HepG2 (cell line): ENCODE data around the gene CD96. TPM values are rescaled to one million over a fixed set of nuclear protein-coding genes. Genes with fewer than 3 reads are reported as not detected.

Experiments used
- ATAC-seq: fragments of 200-7000 bp; cut with Tn5 transposase; 3 replicates; pipeline ENCODE4 v1.9.1; 2020; ENCODE audit warnings: mild to moderate bottlenecking, moderate library complexity
- BruUV-seq: library from RNA; stranded (reverse); fragments of 400-500 nt; replicated peaks from 2 replicates; lab custom pipeline; 2021; lab: Mats Ljungman, UMichigan
- CTCF ChIA-PET: fragments of 300-600 bp; formaldehyde crosslinking; extraction: SDS; loops from one replicate; lab custom pipeline; 2021; ENCODE audit warnings: low total read pairs, inconsistent platforms, low intra/inter-chr PET ratio; lab: Yijun Ruan, JAX
- POLR2A ChIA-PET: fragments of 350-600 bp; sonication (Branson Sonifier 250); formaldehyde crosslinking; loops from one replicate; lab custom pipeline; 2020; ENCODE audit warnings: antibody characterized with exemption, inconsistent platforms; lab: Yijun Ruan, JAX
- DNase-seq: peaks from one replicate; pipeline ENCODE4 v3.0.0-alpha.2; 2015; ENCODE audit warnings: low spot score
- FAIRE-seq: peaks from 3 replicates; lab custom pipeline; 2011; peaks lifted over from hg19 to GRCh38; lab: Jason Lieb, UNC
- H2AFZ ChIP-seq: one replicate; pipeline ENCODE4 v1.6.1; 2011; ENCODE audit warnings: low read length, inconsistent platforms
- H3K27ac ChIP-seq: fragments of 300-600 bp; 3 replicates; pipeline ENCODE4 v1.8.0; 2011; ENCODE audit warnings: mixed run types, mild to moderate bottlenecking, mixed read lengths, low read length, inconsistent platforms; ENCODE audit not compliant: insufficient read depth; ENCODE audit errors: extremely low read length
- H3K27me3 ChIP-seq, 2 experiments: fragments of 200-600 bp in 1 of 2; 2 replicates in 1 of 2; 3 replicates in 1 of 2; pipeline versions ENCODE4 v1.6.0 to v1.8.0; 2011; ENCODE audit warnings: low read length in 2 of 2, mild to moderate bottlenecking in 2 of 2, moderate library complexity in 2 of 2, inconsistent platforms in 1 of 2; ENCODE audit not compliant: insufficient read depth in 2 of 2, control insufficient read depth in 1 of 2
- H3K36me3 ChIP-seq, 2 experiments: fragments of 200-600 bp in 1 of 2; replicated peaks in 1 of 2; 2 replicates in 1 of 2; 3 replicates in 1 of 2; pipeline versions ENCODE4 v1.5.1 to v1.8.0; 2011; ENCODE audit warnings: low read length in 2 of 2, inconsistent platforms in 1 of 2; ENCODE audit not compliant: insufficient read depth in 2 of 2, control insufficient read depth in 1 of 2
- H3K4me1 ChIP-seq: 2 replicates; pipeline ENCODE4 v1.5.1; 2012; ENCODE audit warnings: low read length, inconsistent platforms; ENCODE audit not compliant: insufficient read depth
- H3K4me2 ChIP-seq: 2 replicates; pipeline ENCODE4 v1.6.0; 2011; ENCODE audit warnings: low read depth, low read length, inconsistent platforms
- H3K4me3 ChIP-seq, 3 experiments: fragments of 200-600 bp in 1 of 3; sonication (generic), shearing (Covaris generic) in 1 of 3; replicated peaks in 1 of 3; 2 replicates each; pipeline ENCODE4 v1.5.1; 2011 to 2016; ENCODE audit warnings: low read length in 3 of 3, inconsistent platforms in 2 of 3, low read depth in 2 of 3, mild to moderate bottlenecking in 2 of 3, control low read depth in 1 of 3, mixed read lengths in 1 of 3; ENCODE audit not compliant: insufficient read depth in 1 of 3
- H3K79me2 ChIP-seq: one replicate; pipeline ENCODE4 v1.6.1; 2011; ENCODE audit warnings: low read length, inconsistent platforms; ENCODE audit not compliant: insufficient read depth
- H3K9ac ChIP-seq: 2 replicates; pipeline ENCODE4 v1.6.0; 2011; ENCODE audit warnings: mild to moderate bottlenecking, low read depth, low read length, inconsistent platforms; ENCODE audit not compliant: insufficient read depth
- H3K9me3 ChIP-seq: 2 replicates; pipeline ENCODE4 v1.5.1; 2012; ENCODE audit warnings: mild to moderate bottlenecking, low read length
- H4K20me1 ChIP-seq: 2 replicates; pipeline ENCODE4 v1.6.0; 2011; ENCODE audit warnings: inconsistent platforms, mild to moderate bottlenecking, low read length, moderate library complexity; ENCODE audit not compliant: insufficient read depth
- EHMT2 ChIP-seq: fragments of 200-600 bp; sonication (generic); IDR thresholded peaks from 2 replicates; pipeline ENCODE4 v1.7.0; 2017; ENCODE audit warnings: antibody characterized with exemption, low read depth, low read length, borderline replicate concordance
- ETS1 ChIP-seq: sonication (generic); formaldehyde crosslinking; IDR thresholded peaks from 2 replicates; pipeline ENCODE4 v1.4.0; 2020; ENCODE audit warnings: missing genetic modification reagents
- FOSL2 ChIP-seq: sonication (generic); formaldehyde crosslinking; IDR thresholded peaks from 2 replicates; pipeline ENCODE4 v1.4.0; 2020; ENCODE audit warnings: missing genetic modification reagents
- HOXD1 ChIP-seq: sonication (generic); formaldehyde crosslinking; IDR thresholded peaks from 2 replicates; pipeline ENCODE4 v1.5.0; 2020; ENCODE audit warnings: missing genetic modification reagents
- IKZF5 ChIP-seq: IDR thresholded peaks from 2 replicates; pipeline ENCODE4 v1.6.1; 2018; ENCODE audit warnings: missing genetic modification reagents, mild to moderate bottlenecking, missing compliant biosample characterization
- PREB ChIP-seq: sonication (generic); formaldehyde crosslinking; IDR thresholded peaks from 2 replicates; pipeline ENCODE4 v1.4.0; 2020; ENCODE audit warnings: missing genetic modification reagents
- SP1 ChIP-seq, 2 experiments: fragments of 450-650 bp in 1 of 2; sonication (generic) in 1 of 2; formaldehyde crosslinking in 1 of 2; IDR thresholded peaks; 2 replicates each; pipeline versions ENCODE4 v1.4.0 to v1.6.1; 2016 to 2020; ENCODE audit warnings: missing genetic modification reagents in 1 of 2
- ZBTB39 ChIP-seq: sonication (generic); formaldehyde crosslinking; IDR thresholded peaks from 2 replicates; pipeline ENCODE4 v1.5.0; 2020; ENCODE audit warnings: missing genetic modification reagents
- ZC3H13 ChIP-seq: sonication (generic); formaldehyde crosslinking; IDR thresholded peaks from 2 replicates; pipeline ENCODE4 v1.8.1; 2023; ENCODE audit warnings: mild to moderate bottlenecking, missing genetic modification reagents, moderate library complexity
- ZNF280B ChIP-seq: sonication (generic); formaldehyde crosslinking; IDR thresholded peaks from 2 replicates; pipeline ENCODE4 v1.5.0; 2020; ENCODE audit warnings: missing genetic modification reagents, mild to moderate bottlenecking, borderline replicate concordance
- ZNF75D ChIP-seq: sonication (generic); formaldehyde crosslinking; IDR thresholded peaks from 2 replicates; pipeline ENCODE4 v1.8.1; 2023; ENCODE audit warnings: missing genetic modification reagents, mild to moderate bottlenecking, borderline replicate concordance
- ZNF772 ChIP-seq: sonication (generic); formaldehyde crosslinking; IDR thresholded peaks from 2 replicates; pipeline ENCODE4 v1.5.0; 2020; ENCODE audit warnings: mild to moderate bottlenecking, missing genetic modification reagents
- WGBS: methylation state at CpG from one replicate; pipeline ENCODE4 v1.1.6; 2017; ENCODE audit warnings: low lambda C conversion rate; 5-methylcytosine and 5-hydroxymethylcytosine counted together
- in situ Hi-C: cut with HindIII; loops from 2 replicates; pipeline ENCODE4 v1.10.0; 2017; ENCODE audit warnings: low pct_unique_long_range_greater_than_20kb; ENCODE audit not compliant: extremely low pct_ligation_motif_present
- intact Hi-C: fragments of 100-400 bp; cut with micrococcal nuclease; formaldehyde crosslinking; loops from one replicate; pipeline ENCODE4 v1.10.0; 2022; ENCODE audit not compliant: unreplicated experiment
- polyA plus RNA-seq, 8 experiments: library from polyadenylated mRNA; depleted of rRNA in 3 of 8; stranded (reverse) in 7 of 8; unstranded in 1 of 8; fragments of >200 nt; fragmentation: Illumina TruSeq in 4 of 8; extraction: Trizol in 4 of 8; gene quantifications; 2 replicates each; pipeline versions ENCODE4 v1.2.1 to v1.2.3, GENCODE V29; 2011 to 2016; ENCODE audit warnings: low read depth in 4 of 8, missing spikeins in 1 of 8, mixed read lengths in 1 of 8; ENCODE audit not compliant: insufficient read depth in 1 of 8
- total RNA-seq, 5 experiments: library from RNA; depleted of rRNA; stranded (reverse); fragments of >200 nt; fragmentation: Illumina TruSeq; extraction: Trizol; gene quantifications; 2 replicates each; pipeline ENCODE4 v1.2.3, GENCODE V29; 2016; ENCODE audit warnings: low read depth in 1 of 5

The CD96 gene
- total and polyA plus RNA-seq, 2 of the 13 experiments (the other 11 are each of a cell fraction or from before 2014, with no cell fraction given) = not detected

- DNase-seq (no peak), ATAC-seq (no peak), FAIRE-seq (no peak)
- Histone ChIP-seq H2AFZ (no peak overlapping the region), H4K20me1 (no peaks in the 10 kb centered on the region), H3K36me3 (no peaks in the 10 kb centered on the region), H3K9ac (no peak overlapping the region), H3K27me3 (no peaks in the 10 kb centered on the region), H3K4me3 (no peak overlapping the region), H3K4me1 (no peaks in the 10 kb centered on the region), H3K4me2 (no peak overlapping the region), H3K79me2 (no peaks in the 10 kb centered on the region), H3K27ac (no peak overlapping the region), H3K9me3 (no peaks in the 10 kb centered on the region)
- intact Hi-C loops (no loop called here), in situ Hi-C loops (no loop called here)
- WGBS = 51% methylated on average over 2 of the region's 2 CpGs
- BruUV-seq = no TSS peak
- ChIA-PET CTCF (no interaction called here), POLR2A (no interaction called here)
- no peak for TF ChIP-seq ZNF75D (CRISPR knock-in tag)
- TF ChIP-seq SP1 (IDR thresholded peaks at IDR 0.05) = no peak
- TF ChIP-seq SP1 (CRISPR knock-in tag; IDR thresholded peaks at IDR 0.05) = no peak
- no peak for TF ChIP-seq ZC3H13 (CRISPR knock-in tag)
- no peak for TF ChIP-seq EHMT2
- no peak for TF ChIP-seq HOXD1 (CRISPR knock-in tag)
- TF ChIP-seq ZBTB39 (CRISPR knock-in tag) = no peak
- TF ChIP-seq PREB (CRISPR knock-in tag) = no peak
- no peak for TF ChIP-seq IKZF5 (CRISPR knock-in tag)
- no peak for TF ChIP-seq FOSL2 (CRISPR knock-in tag)
- no peak for TF ChIP-seq ZNF772 (CRISPR knock-in tag)
- no peak for TF ChIP-seq ETS1
- TF ChIP-seq ZNF280B (CRISPR knock-in tag) = no peak
Observed at GRCh38 chr3:111609700-111610099, 67.7 kb downstream of the CD96 start.
